IgD-negative memory B cell (primary cell): ENCODE results near the gene HNRNPH2. TPM values are rescaled to one million over a fixed set of nuclear protein-coding genes. Genes with fewer than 3 reads are reported as not detected.
A peak's percentile ranks its signal among the peaks of the same experiment; 100 is the strongest.

Source experiments
- H3K27ac Mint-ChIP-seq, 3 donors: one replicate each; pipeline ENCODE4 v1.8.0; 2020 to 2022; ENCODE audit warnings: mild to moderate bottlenecking in 3 of 3, mixed read lengths in 3 of 3, moderate library complexity in 1 of 3
- H3K27me3 Mint-ChIP-seq: one replicate; pipeline ENCODE4 v1.8.0; 2021; ENCODE audit warnings: mixed read lengths
- H3K36me3 Mint-ChIP-seq: one replicate; pipeline ENCODE4 v1.8.0; 2020; ENCODE audit warnings: mild to moderate bottlenecking, mixed read lengths
- H3K4me1 Mint-ChIP-seq, 3 donors: one replicate each; pipeline ENCODE4 v1.8.0; 2020 to 2022; ENCODE audit warnings: mixed read lengths in 3 of 3, mild to moderate bottlenecking in 1 of 3
- H3K4me3 Mint-ChIP-seq, 4 donors: one replicate each; pipeline ENCODE4 v1.8.0; 2020 to 2022; ENCODE audit warnings: mild to moderate bottlenecking in 4 of 4, mixed read lengths in 4 of 4, moderate library complexity in 3 of 4
- H3K9me3 Mint-ChIP-seq, 3 donors: one replicate each; pipeline ENCODE4 v1.8.0; 2020 to 2021; ENCODE audit warnings: mixed read lengths in 3 of 3, mild to moderate bottlenecking in 1 of 3
- polyA plus RNA-seq: library from polyadenylated mRNA; unstranded; fragments of 300-500 nt; fragmentation: Illumina TruSeq; gene quantifications from one replicate; pipeline ENCODE4 v1.2.3, GENCODE V29; 2021

The HNRNPH2 gene
- polyA plus RNA-seq, 1 donor from 2014 or later: 74.2 TPM

- peak overlapping the region; percentile 88 to 97 (median 92) for H3K4me3 Mint-ChIP-seq
- H3K36me3 Mint-ChIP-seq: no peaks in the 10 kb centered on the region
- H3K9me3 Mint-ChIP-seq: no peaks in the 10 kb centered on the region
- H3K4me1 Mint-ChIP-seq: peaks cover 14 to 31% (median 29%) of the 10 kb centered on the region in 3 donors
- H3K27ac Mint-ChIP-seq: peak overlapping the region; percentile 26 to 97 (median 79)
- H3K27me3 Mint-ChIP-seq: peaks cover 1% of the 10 kb centered on the region
Measured at GRCh38 chrX:101386542-101386885, 21.5 kb upstream of the HNRNPH2 start.

GRCh38 chrX:101388604-101389003 is 19.4 kb upstream of the HNRNPH2 start:
- H3K36me3 Mint-ChIP-seq: no peaks in the 10 kb centered on the region
- no peaks in the 10 kb centered on the region for H3K9me3 Mint-ChIP-seq
- H3K27me3 Mint-ChIP-seq: peaks cover 1% of the 10 kb centered on the region
- peaks cover 11 to 32% (median 26%) of the 10 kb centered on the region in 3 donors for H3K4me1 Mint-ChIP-seq
- no peak overlapping the region for H3K27ac Mint-ChIP-seq
- no peak overlapping the region for H3K4me3 Mint-ChIP-seq

GRCh38 chrX:101390664-101391525 is 17.1 kb upstream of the HNRNPH2 start, which contains the start of gene RPL36A:
RPL36A (plus strand) TSS chrX:101391011; CDS start chrX:101391044, 33 bp downstream.
- Mint-ChIP-seq H3K27ac (peak within 1 kb of the TSS; percentile 86 to 97 (median 96)), H3K4me1 (peaks cover 10 to 32% (median 16%) of the 10 kb centered on the region in 3 donors), H3K4me3 (peak within 1 kb of the TSS; percentile 91 to 98 (median 94)), H3K36me3 (no peaks in the 10 kb centered on the region), H3K9me3 (no peaks in the 10 kb centered on the region), H3K27me3 (peaks cover 1% of the 10 kb centered on the region)

- Mint-ChIP-seq H3K27me3 (peaks cover 1% of the 10 kb centered on the region), H3K27ac (peak overlapping the region; percentile 86 to 97 (median 96)), H3K9me3 (no peaks in the 10 kb centered on the region), H3K4me3 (peak overlapping the region; percentile 91 to 98 (median 94)), H3K4me1 (peaks cover 5 to 24% (median 10%) of the 10 kb centered on the region in 3 donors), H3K36me3 (no peaks in the 10 kb centered on the region)
Measured at GRCh38 chrX:101391831-101392230, 16.2 kb upstream of the HNRNPH2 start.

GRCh38 chrX:101393530-101394305 is 14.3 kb upstream of the HNRNPH2 start:
- no peaks in the 10 kb centered on the region for H3K9me3 Mint-ChIP-seq
- H3K27me3 Mint-ChIP-seq: peaks cover 1% of the 10 kb centered on the region
- peaks cover 5 to 24% (median 10%) of the 10 kb centered on the region in 3 donors for H3K4me1 Mint-ChIP-seq
- peak overlapping the region in 1 of 4 donors; percentile 72 for H3K4me3 Mint-ChIP-seq
- H3K27ac Mint-ChIP-seq: peak overlapping the region in 2 of 3 donors; percentile 41 to 55
- H3K36me3 Mint-ChIP-seq: peaks cover 3% of the 10 kb centered on the region

GRCh38 chrX:101394372-101394771 is 13.7 kb upstream of the HNRNPH2 start:
- peaks cover 0 to under 1% (median 0%) of the 10 kb centered on the region in 3 donors for H3K9me3 Mint-ChIP-seq
- peaks cover 5 to 24% (median 10%) of the 10 kb centered on the region in 3 donors for H3K4me1 Mint-ChIP-seq

GRCh38 chrX:101395789-101396188 is 12.2 kb upstream of the HNRNPH2 start:
- Mint-ChIP-seq H3K4me1 (peaks cover 5 to 24% (median 5%) of the 10 kb centered on the region in 3 donors), H3K27me3 (no peaks in the 10 kb centered on the region), H3K4me3 (no peak overlapping the region), H3K9me3 (peaks cover 0 to 2% (median 0%) of the 10 kb centered on the region in 3 donors), H3K27ac (peak overlapping the region in 1 of 3 donors; percentile 6), H3K36me3 (peaks cover 3% of the 10 kb centered on the region)

More at GRCh38 chrX:101394372-101394771, 13.7 kb upstream of the HNRNPH2 start:
- no peak overlapping the region for H3K4me3 Mint-ChIP-seq
- H3K27me3 Mint-ChIP-seq: peaks cover 1% of the 10 kb centered on the region
- H3K27ac Mint-ChIP-seq: peak overlapping the region in 1 of 3 donors; percentile 18
- peaks cover 3% of the 10 kb centered on the region for H3K36me3 Mint-ChIP-seq

- Mint-ChIP-seq H3K27ac (no peak overlapping the region), H3K36me3 (peaks cover 3% of the 10 kb centered on the region), H3K9me3 (peaks cover 0 to 2% (median 0%) of the 10 kb centered on the region in 3 donors), H3K4me3 (no peak overlapping the region), H3K4me1 (peaks cover 2 to 13% (median 4%) of the 10 kb centered on the region in 3 donors), H3K27me3 (no peaks in the 10 kb centered on the region)
Measured at GRCh38 chrX:101397779-101398178, 10.2 kb upstream of the HNRNPH2 start.

- Mint-ChIP-seq H3K9me3 (peaks cover 0 to 2% (median 0%) of the 10 kb centered on the region in 3 donors), H3K4me1 (peaks cover 0 to 8% (median under 1%) of the 10 kb centered on the region in 3 donors), H3K27me3 (no peaks in the 10 kb centered on the region), H3K36me3 (peaks cover 3% of the 10 kb centered on the region), H3K27ac (no peak overlapping the region), H3K4me3 (no peak overlapping the region)
Measured at GRCh38 chrX:101398694-101399093, 9.3 kb upstream of the HNRNPH2 start.

GRCh38 chrX:101399825-101400224 is 8.2 kb upstream of the HNRNPH2 start:
- Mint-ChIP-seq H3K27ac (no peak overlapping the region), H3K9me3 (peaks cover 0 to 2% (median 0%) of the 10 kb centered on the region in 3 donors), H3K4me3 (no peak overlapping the region), H3K4me1 (peaks cover 0 to 6% (median 0%) of the 10 kb centered on the region in 3 donors), H3K27me3 (no peaks in the 10 kb centered on the region), H3K36me3 (peaks cover 3% of the 10 kb centered on the region)

- peak overlapping the region; percentile 87 to 99 (median 97) for H3K27ac Mint-ChIP-seq
- peaks cover 4% of the 10 kb centered on the region for H3K36me3 Mint-ChIP-seq
- peaks cover 12 to 24% (median 13%) of the 10 kb centered on the region in 3 donors for H3K4me1 Mint-ChIP-seq
- no peaks in the 10 kb centered on the region for H3K9me3 Mint-ChIP-seq
- H3K27me3 Mint-ChIP-seq: no peaks in the 10 kb centered on the region
- peak overlapping the region; percentile 76 to 96 (median 92) for H3K4me3 Mint-ChIP-seq
Measured at GRCh38 chrX:101407167-101407747, 765 bp upstream of the HNRNPH2 start.

GRCh38 chrX:101408532-101408841 is 465 bp downstream of the HNRNPH2 start:
- H3K4me3 Mint-ChIP-seq: peak overlapping the region; percentile 76 to 96 (median 92)
- no peaks in the 10 kb centered on the region for H3K9me3 Mint-ChIP-seq
- peak overlapping the region; percentile 87 to 99 (median 97) for H3K27ac Mint-ChIP-seq
- peaks cover 15 to 32% (median 22%) of the 10 kb centered on the region in 3 donors for H3K4me1 Mint-ChIP-seq
- peaks cover 4% of the 10 kb centered on the region for H3K36me3 Mint-ChIP-seq
- no peaks in the 10 kb centered on the region for H3K27me3 Mint-ChIP-seq

- Mint-ChIP-seq H3K9me3 (no peaks in the 10 kb centered on the region), H3K36me3 (peaks cover 4% of the 10 kb centered on the region), H3K4me3 (peak overlapping the region; percentile 63 to 95 (median 83)), H3K27ac (peak overlapping the region; percentile 23 to 99 (median 87)), H3K4me1 (peaks cover 15 to 32% (median 22%) of the 10 kb centered on the region in 3 donors), H3K27me3 (no peaks in the 10 kb centered on the region)
Measured at GRCh38 chrX:101409043-101409442, 1.0 kb downstream of the HNRNPH2 start.

GRCh38 chrX:101410461-101410860 is 2.4 kb downstream of the HNRNPH2 start:
- peaks cover 20 to 37% (median 26%) of the 10 kb centered on the region in 3 donors for H3K4me1 Mint-ChIP-seq
- H3K27ac Mint-ChIP-seq: peak overlapping the region in 1 of 3 donors; percentile 82
- H3K36me3 Mint-ChIP-seq: peaks cover 4% of the 10 kb centered on the region
- H3K4me3 Mint-ChIP-seq: peak overlapping the region; percentile 30 to 76 (median 61)
- H3K9me3 Mint-ChIP-seq: no peaks in the 10 kb centered on the region
- H3K27me3 Mint-ChIP-seq: no peaks in the 10 kb centered on the region
